Fibroblast of skin of back (primary cell): ENCODE results near the gene CHORDC1. TPM values are rescaled to one million over a fixed set of nuclear protein-coding genes. Genes with fewer than 3 reads are reported as not detected.
"Not testable (repeated sequence)": the region's sequence is repeated elsewhere in the genome, so short reads cannot be mapped to it uniquely, and the experiment has no call there.

Experiments used
- DNase-seq: peaks from one replicate; pipeline ENCODE4 v3.0.0-alpha.2; 2013
- polyA plus RNA-seq, 2 experiments: library from polyadenylated mRNA; unstranded; fragments of 120-200 nt; gene quantifications; one replicate each; pipeline ENCODE4 v1.2.1, GENCODE V29; 2013; ENCODE audit not compliant: insufficient read length in 2 of 2

Gene CHORDC1
- 37.0 TPM for polyA plus RNA-seq (2013, experiment 1 of 2; ENCODE audit: insufficient read length)
- polyA plus RNA-seq (2013, experiment 2 of 2; ENCODE audit: insufficient read length): 27.0 TPM

DNA sequence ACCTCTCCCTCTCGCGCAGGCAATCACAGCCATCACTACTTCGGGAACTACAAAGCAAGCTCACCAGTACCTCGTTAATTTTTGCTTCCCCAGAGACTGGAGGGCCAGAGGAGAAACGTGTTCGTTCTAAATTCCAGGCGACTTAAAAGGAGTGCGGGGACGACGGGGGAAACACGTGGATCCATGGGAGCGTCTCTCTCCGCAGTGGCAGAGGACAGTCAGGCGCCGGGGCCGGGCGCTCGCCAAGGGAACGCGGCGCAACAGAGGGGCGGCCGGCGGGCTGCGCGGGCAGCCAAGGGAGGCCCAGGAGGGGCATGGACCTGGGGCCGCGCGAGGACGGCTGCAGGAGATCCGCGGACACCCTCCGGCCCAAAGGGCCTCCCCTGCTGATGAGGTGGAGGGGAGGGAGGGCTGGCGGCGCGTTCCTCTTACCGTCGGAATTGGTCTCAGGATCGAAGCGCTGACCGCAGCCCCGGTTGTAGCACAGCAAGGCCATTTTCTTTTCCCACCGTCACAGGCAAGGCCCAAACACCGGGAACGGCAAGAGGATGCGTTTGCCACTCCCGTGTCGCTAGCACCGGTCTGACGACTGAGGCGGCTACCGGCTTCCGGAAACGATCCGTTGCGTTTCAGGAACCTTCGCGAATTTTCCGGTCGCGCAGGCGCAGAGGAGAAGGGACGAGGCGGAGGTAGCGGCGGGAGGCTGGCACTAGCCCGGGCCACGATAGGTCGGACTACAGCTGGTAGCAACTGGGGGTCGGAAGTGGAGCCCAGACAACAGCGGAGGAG is at the start of gene CHORDC1:
Gene CHORDC1 (minus strand): TSS at position 591 of the 789 bp plus-strand sequence. CDS start 95 bp downstream, at position 496.
- peak; percentile 87 for DNase-seq

DNA sequence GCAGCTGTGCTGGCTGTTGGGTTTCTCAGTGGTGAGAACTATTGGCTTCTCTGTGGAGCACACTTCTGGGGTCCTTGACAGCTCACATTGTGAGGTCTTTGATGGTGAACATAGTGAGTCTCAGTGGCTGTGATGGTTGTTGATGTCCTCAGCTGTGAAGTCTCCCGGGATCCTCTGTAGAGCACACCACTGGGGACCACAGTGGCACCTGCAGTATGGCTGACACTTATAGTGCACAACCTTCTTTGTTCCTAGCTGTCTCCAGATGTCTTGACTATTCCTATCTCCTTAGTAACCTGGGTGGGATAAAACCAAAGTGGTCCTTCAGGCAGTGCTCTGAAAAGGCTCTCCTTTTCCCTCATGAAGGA is 34.3 kb upstream of the CHORDC1 start:
- DNase-seq: no peak

DNA sequence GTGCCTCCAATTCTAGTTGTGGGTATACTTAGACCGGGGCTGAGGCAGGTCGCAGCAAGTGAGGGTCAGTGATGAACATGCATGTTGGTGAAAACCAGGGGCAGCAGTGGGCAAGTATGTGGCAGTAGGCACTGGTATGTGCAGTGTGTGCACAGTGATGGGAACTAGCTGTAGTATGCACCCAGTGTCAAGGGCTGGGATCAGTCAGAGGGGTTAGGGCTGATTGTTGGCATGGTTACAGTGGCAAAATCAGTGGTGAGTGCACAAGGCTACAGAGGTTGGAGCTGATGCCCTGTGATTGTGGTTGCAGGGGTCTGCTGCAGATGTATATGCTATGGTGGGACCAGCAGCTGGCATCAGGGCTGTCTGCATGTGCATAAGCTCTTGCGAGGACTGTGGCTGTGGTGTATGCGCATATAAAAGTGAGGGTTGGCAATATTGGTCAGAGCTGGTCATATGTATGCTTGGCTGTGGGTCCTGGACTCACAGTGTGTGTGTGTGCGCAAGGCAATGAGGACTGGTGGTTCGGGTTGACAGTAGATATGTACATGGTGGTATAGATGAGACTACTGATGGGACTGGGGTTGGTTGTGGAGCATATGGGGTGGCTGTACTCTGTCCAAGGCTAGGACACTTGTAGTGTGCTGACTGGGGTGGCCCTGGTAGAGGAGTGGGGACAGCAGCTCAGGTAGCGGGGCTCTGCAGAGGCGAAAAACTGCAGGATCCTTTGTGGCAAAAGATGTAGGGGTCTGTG is 33.7 kb upstream of the CHORDC1 start:
- no peak for DNase-seq

- no peak for DNase-seq
These were observed 31.2 kb upstream of the CHORDC1 start for GRCh38 chr11:90254065-90254464.

DNA sequence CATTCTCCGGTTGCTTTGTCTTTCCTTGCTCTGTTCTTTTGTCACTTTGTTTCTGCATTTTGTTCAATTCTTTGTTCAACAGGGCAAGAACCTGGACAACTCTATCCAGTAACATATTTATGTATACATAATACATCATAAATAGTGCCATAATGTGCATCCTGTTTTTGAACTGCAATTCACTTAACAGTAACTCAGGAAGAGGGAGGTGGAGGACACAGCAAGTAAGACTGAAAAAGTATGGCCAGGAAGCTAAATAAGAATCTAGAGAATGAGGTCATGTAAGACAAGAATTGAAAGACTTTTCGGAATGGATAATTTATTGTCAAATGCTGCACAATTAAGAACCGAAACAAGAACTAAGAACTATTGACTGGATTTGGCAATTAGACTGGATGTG is 29.2 kb upstream of the CHORDC1 start:
- DNase-seq: no peak

GRCh38 chr11:90251599-90251998 is 28.8 kb upstream of the CHORDC1 start:
- no peak for DNase-seq

GRCh38 chr11:90250970-90251369 is 28.1 kb upstream of the CHORDC1 start:
- DNase-seq: no peak

DNA sequence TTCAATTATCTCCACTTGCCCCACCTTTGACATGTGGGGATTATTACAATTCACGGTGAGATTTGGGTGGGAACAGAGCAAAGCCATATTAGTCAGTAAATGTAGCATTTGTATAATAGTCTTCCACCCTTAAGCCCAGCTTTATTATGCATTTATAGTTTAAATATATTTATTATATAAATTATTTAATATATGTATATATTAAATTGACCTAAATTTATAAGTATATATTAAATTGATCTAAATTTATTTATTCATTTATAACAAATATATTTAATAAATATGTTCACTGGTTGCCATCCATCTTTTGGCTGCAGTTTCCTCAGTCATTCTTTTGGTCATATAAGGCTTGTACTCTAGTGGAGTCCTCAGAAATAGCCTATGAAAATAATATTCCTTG is 23.6 kb upstream of the CHORDC1 start:
- no peak for DNase-seq

GRCh38 chr11:90243534-90243933 is 20.7 kb upstream of the CHORDC1 start:
- no peak for DNase-seq

GRCh38 chr11:90242894-90243416 is 20.1 kb upstream of the CHORDC1 start:
- DNase-seq: no peak

GRCh38 chr11:90241414-90241813 is 18.6 kb upstream of the CHORDC1 start:
- no peak for DNase-seq

GRCh38 chr11:90239967-90240636 is 17.3 kb upstream of the CHORDC1 start:
- DNase-seq: not testable (repeated sequence)

GRCh38 chr11:90237004-90237403 is 14.2 kb upstream of the CHORDC1 start:
- DNase-seq: no peak

- peak; percentile 5 for DNase-seq
These were observed 12.7 kb upstream of the CHORDC1 start for GRCh38 chr11:90235526-90235925.

DNA sequence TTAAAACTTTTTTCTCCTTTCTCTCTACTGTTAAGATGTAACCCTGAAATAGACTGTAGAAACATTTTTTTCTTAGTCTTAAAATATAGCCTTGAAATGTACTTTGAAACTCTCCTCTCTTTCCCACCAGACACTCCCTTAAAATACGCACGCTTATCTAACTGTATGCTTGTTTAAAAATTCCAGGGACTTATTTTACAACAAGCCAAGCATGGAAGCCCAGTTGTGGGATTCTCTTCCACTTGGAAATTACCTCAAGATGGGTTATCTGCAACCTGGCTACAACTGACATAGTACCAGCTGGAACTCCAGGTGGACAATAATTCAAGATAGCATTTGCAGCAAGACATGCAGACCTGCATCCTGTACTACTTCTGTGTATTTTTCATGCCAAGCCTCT is 12.1 kb upstream of the CHORDC1 start:
- DNase-seq: no peak

GRCh38 chr11:90229791-90230190 is 6.9 kb upstream of the CHORDC1 start:
- peak; percentile 61 for DNase-seq

GRCh38 chr11:90228056-90228455 is 5.2 kb upstream of the CHORDC1 start:
- no peak for DNase-seq

DNA sequence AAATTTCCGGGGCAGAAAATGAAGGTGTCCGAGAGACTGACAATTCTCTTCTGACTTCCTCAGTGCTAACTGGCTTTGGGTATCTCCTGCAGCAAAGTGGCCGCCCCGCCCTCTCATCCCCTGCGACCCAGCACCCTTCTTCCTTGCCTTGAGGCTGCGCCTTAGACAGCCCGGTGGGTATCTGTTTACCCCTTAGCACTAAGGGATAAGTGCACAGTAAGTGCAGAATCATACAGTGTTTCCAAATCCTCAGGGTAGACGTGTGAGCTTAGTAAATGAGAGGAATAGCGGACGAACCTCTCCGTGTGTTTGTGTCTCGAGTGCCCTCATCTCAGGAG is 368 bp upstream of the CHORDC1 start:
- no peak for DNase-seq

GRCh38 chr11:90221803-90222458 is 918 bp downstream of the CHORDC1 start:
- DNase-seq: no peak

- DNase-seq: peak; percentile 63
These were observed 2.5 kb downstream of the CHORDC1 start for GRCh38 chr11:90220391-90220790.

- no peak for DNase-seq
These were observed 3.4 kb downstream of the CHORDC1 start for GRCh38 chr11:90219438-90219837.

- DNase-seq: no peak
These were observed 4.2 kb downstream of the CHORDC1 start for GRCh38 chr11:90218606-90219005.

DNA sequence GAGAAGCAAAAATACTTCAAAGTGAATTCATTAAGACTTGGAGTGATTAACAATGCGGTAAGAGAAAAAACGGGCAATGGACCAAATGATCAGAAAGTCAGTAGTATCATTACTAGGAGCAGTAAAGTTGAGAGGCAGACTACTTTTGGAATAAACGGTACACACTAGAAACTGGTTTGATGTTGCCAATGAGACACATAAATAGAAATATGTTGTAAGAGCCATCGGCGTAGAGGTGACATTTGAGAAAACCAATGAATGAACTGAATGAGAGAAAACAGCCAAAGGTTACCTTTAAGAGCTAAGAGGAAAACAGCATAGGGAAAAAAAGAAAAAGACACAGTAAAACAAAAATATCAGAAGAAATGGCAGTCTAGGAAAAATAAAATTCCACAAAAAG is 6.2 kb downstream of the CHORDC1 start:
- DNase-seq: no peak
